Neural progenitor cell (in vitro differentiated cells): ENCODE results near the gene SPATA7. TPM values are rescaled to one million over a fixed set of nuclear protein-coding genes. Genes with fewer than 3 reads are reported as not detected.

ENCODE experiments used
- DNase-seq: peaks from one replicate; pipeline ENCODE4 v3.0.0-alpha.2; 2016; ENCODE audit warnings: low spot score
- H2AFZ ChIP-seq: fragments of 200-600 bp; sonication (generic); replicated peaks from 2 replicates; pipeline ENCODE4 v1.6.1; 2016; ENCODE audit warnings: antibody characterized with exemption
- H3F3A ChIP-seq: fragments of 200-600 bp; sonication (generic); 2 replicates; pipeline ENCODE4 v1.6.1; 2016; ENCODE audit warnings: antibody characterized with exemption, low read depth
- H3K27ac ChIP-seq: fragments of 200-600 bp; sonication (generic); 2 replicates; pipeline ENCODE4 v1.5.1; 2016; ENCODE audit warnings: mild to moderate bottlenecking
- H3K27me3 ChIP-seq: fragments of 200-600 bp; sonication (generic); 2 replicates; pipeline ENCODE4 v1.6.1; 2016; ENCODE audit warnings: mild to moderate bottlenecking, moderate library complexity
- H3K36me3 ChIP-seq: fragments of 200-600 bp; sonication (generic); 2 replicates; pipeline ENCODE4 v1.5.1; 2016
- H3K4me1 ChIP-seq: fragments of 200-600 bp; sonication (generic); 2 replicates; pipeline ENCODE4 v1.6.1; 2016; ENCODE audit warnings: mixed run types
- H3K4me2 ChIP-seq: fragments of 200-600 bp; sonication (generic); 2 replicates; pipeline ENCODE4 v1.6.1; 2016
- H3K4me3 ChIP-seq: fragments of 200-600 bp; sonication (generic); 2 replicates; pipeline ENCODE4 v1.5.1; 2016
- H3K79me2 ChIP-seq: fragments of 200-600 bp; sonication (generic); 2 replicates; pipeline ENCODE4 v1.6.1; 2016; ENCODE audit warnings: low read depth
- H3K9ac ChIP-seq: fragments of 200-600 bp; sonication (generic); 2 replicates; pipeline ENCODE4 v1.6.1; 2016
- H3K9me3 ChIP-seq: fragments of 200-600 bp; sonication (generic); 2 replicates; pipeline ENCODE4 v1.5.1; 2016; ENCODE audit warnings: low read depth
- H4K20me1 ChIP-seq: fragments of 200-600 bp; sonication (generic); 2 replicates; pipeline ENCODE4 v1.6.1; 2016; ENCODE audit warnings: low read depth
- H3K27ac Mint-ChIP-seq: 3 replicates; pipeline ENCODE4 v1.8.0; 2021; ENCODE audit warnings: mixed read lengths
- H3K27me3 Mint-ChIP-seq: 2 replicates; pipeline ENCODE4 v1.8.0; 2022; ENCODE audit warnings: low read depth, mild to moderate bottlenecking, inconsistent platforms, moderate library complexity, mixed read lengths; ENCODE audit not compliant: insufficient read depth
- H3K36me3 Mint-ChIP-seq: 3 replicates; pipeline ENCODE4 v1.8.0; 2021; ENCODE audit warnings: mixed read lengths
- H3K4me1 Mint-ChIP-seq: 3 replicates; pipeline ENCODE4 v1.8.0; 2021; ENCODE audit warnings: mixed read lengths
- H3K4me3 Mint-ChIP-seq: 3 replicates; pipeline ENCODE4 v1.8.0; 2021; ENCODE audit warnings: mild to moderate bottlenecking, moderate library complexity, mixed read lengths
- H3K9me3 Mint-ChIP-seq: 3 replicates; pipeline ENCODE4 v1.8.0; 2020; ENCODE audit warnings: mixed read lengths
- CTCF ChIP-seq: fragments of 200-600 bp; sonication (generic); IDR thresholded peaks from 2 replicates; pipeline ENCODE4 v1.5.1; 2017; ENCODE audit warnings: antibody characterized with exemption, mild to moderate bottlenecking
- EZH2 ChIP-seq: fragments of 200-600 bp; sonication (generic); IDR thresholded peaks from 2 replicates; pipeline ENCODE4 v1.6.1; 2017; ENCODE audit warnings: antibody characterized with exemption, mild to moderate bottlenecking, moderate library complexity
- EZH2phosphoT487 ChIP-seq: fragments of 200-600 bp; sonication (generic); IDR thresholded peaks from 2 replicates; pipeline ENCODE4 v1.6.1; 2017; ENCODE audit warnings: antibody characterized with exemption
- total RNA-seq: library from RNA; depleted of rRNA; stranded (reverse); fragments of >200 nt; gene quantifications from 2 replicates; pipeline ENCODE4 v1.2.3, GENCODE V29; 2015; ENCODE audit warnings: low replicate concordance

Gene SPATA7
- total RNA-seq, 1 donor from 2014 or later, result 39.9 TPM

GRCh38 chr14:88479574-88479987 is 94.1 kb downstream of the SPATA7 start:
- no peaks in the 10 kb centered on the region for H3F3A ChIP-seq
- H3K4me3 Mint-ChIP-seq, result no peak overlapping the region
- H3K36me3 ChIP-seq, result no peaks in the 10 kb centered on the region
- TF ChIP-seq EZH2 (no peak), CTCF (no peak), EZH2phosphoT487 (no peak)
- peaks cover 2% of the 10 kb centered on the region for H3K9me3 Mint-ChIP-seq
- no peak for DNase-seq
- H2AFZ ChIP-seq, result no peak overlapping the region
- H3K36me3 Mint-ChIP-seq, result peaks cover 44% of the 10 kb centered on the region
- H3K4me2 ChIP-seq, result no peak overlapping the region
- H3K4me3 ChIP-seq, result no peak overlapping the region
- H3K4me1 ChIP-seq, result no peaks in the 10 kb centered on the region
- peaks cover 7% of the 10 kb centered on the region for H3K27me3 Mint-ChIP-seq
- no peaks in the 10 kb centered on the region for H3K9me3 ChIP-seq
- H4K20me1 ChIP-seq, result no peaks in the 10 kb centered on the region
- no peak overlapping the region for H3K27ac ChIP-seq
- H3K4me1 Mint-ChIP-seq, result peaks cover 6% of the 10 kb centered on the region
- H3K27me3 ChIP-seq, result no peaks in the 10 kb centered on the region
- H3K27ac Mint-ChIP-seq, result no peak overlapping the region
- no peak overlapping the region for H3K9ac ChIP-seq
- H3K79me2 ChIP-seq, result no peaks in the 10 kb centered on the region

GRCh38 chr14:88481059-88481458 is 95.6 kb downstream of the SPATA7 start:
- TF ChIP-seq EZH2phosphoT487 (no peak), CTCF (no peak), EZH2 (no peak)
- peaks cover 6% of the 10 kb centered on the region for H3K4me1 Mint-ChIP-seq
- H3K27ac Mint-ChIP-seq, result peak overlapping the region; percentile 38

GRCh38 chr14:88481794-88482193 is 96.3 kb downstream of the SPATA7 start:
- no peaks in the 10 kb centered on the region for H4K20me1 ChIP-seq
- H3K27ac Mint-ChIP-seq, result no peak overlapping the region
- peaks cover 7% of the 10 kb centered on the region for H3K27me3 Mint-ChIP-seq

More at GRCh38 chr14:88481059-88481458, 95.6 kb downstream of the SPATA7 start:
- H3K36me3 Mint-ChIP-seq, result peaks cover 46% of the 10 kb centered on the region
- Histone ChIP-seq H2AFZ (no peak overlapping the region), H3K27ac (no peak overlapping the region), H3K36me3 (no peaks in the 10 kb centered on the region), H3K79me2 (no peaks in the 10 kb centered on the region), H3K9me3 (no peaks in the 10 kb centered on the region), H3K4me3 (no peak overlapping the region), H3K27me3 (no peaks in the 10 kb centered on the region), H3F3A (no peaks in the 10 kb centered on the region), H3K4me2 (no peak overlapping the region), H3K4me1 (no peaks in the 10 kb centered on the region), H3K9ac (no peak overlapping the region), H4K20me1 (no peaks in the 10 kb centered on the region)
- peaks cover 2% of the 10 kb centered on the region for H3K9me3 Mint-ChIP-seq
- no peak for DNase-seq
- H3K27me3 Mint-ChIP-seq, result peaks cover 7% of the 10 kb centered on the region
- H3K4me3 Mint-ChIP-seq, result no peak overlapping the region

More at GRCh38 chr14:88481794-88482193, 96.3 kb downstream of the SPATA7 start:
- Histone ChIP-seq H3K4me2 (no peak overlapping the region), H3K9me3 (no peaks in the 10 kb centered on the region), H3K4me3 (no peak overlapping the region), H3K36me3 (no peaks in the 10 kb centered on the region), H3K27me3 (no peaks in the 10 kb centered on the region), H3K9ac (no peak overlapping the region), H3K79me2 (no peaks in the 10 kb centered on the region), H2AFZ (no peak overlapping the region), H3K27ac (no peak overlapping the region), H3K4me1 (no peaks in the 10 kb centered on the region), H3F3A (no peaks in the 10 kb centered on the region)
- TF ChIP-seq EZH2 (no peak), CTCF (no peak)
- Mint-ChIP-seq H3K4me3 (no peak overlapping the region), H3K36me3 (peaks cover 39% of the 10 kb centered on the region), H3K9me3 (peaks cover 2% of the 10 kb centered on the region), H3K4me1 (peaks cover 6% of the 10 kb centered on the region)
- no peak for DNase-seq
